HG02884 (cell line): ENCODE measurements around the gene OR51B6.
A peak's percentile ranks its signal among the peaks of the same experiment; 100 is the strongest.
"Not testable (repeated sequence)": the region's sequence is repeated elsewhere in the genome, so short reads cannot be mapped to it uniquely, and the experiment has no call there.

ENCODE experiments used
- ATAC-seq: cut with Tn5 transposase; IDR thresholded peaks from one replicate; pipeline ENCODE4 v1.9.1; 2021; ENCODE audit warnings: mild to moderate bottlenecking, moderate library complexity; ENCODE audit not compliant: unreplicated experiment

Gene OR51B6

GRCh38 chr11:5363679-5364078 is 12.4 kb downstream of the OR51B6 start:
- no peak for ATAC-seq

DNA sequence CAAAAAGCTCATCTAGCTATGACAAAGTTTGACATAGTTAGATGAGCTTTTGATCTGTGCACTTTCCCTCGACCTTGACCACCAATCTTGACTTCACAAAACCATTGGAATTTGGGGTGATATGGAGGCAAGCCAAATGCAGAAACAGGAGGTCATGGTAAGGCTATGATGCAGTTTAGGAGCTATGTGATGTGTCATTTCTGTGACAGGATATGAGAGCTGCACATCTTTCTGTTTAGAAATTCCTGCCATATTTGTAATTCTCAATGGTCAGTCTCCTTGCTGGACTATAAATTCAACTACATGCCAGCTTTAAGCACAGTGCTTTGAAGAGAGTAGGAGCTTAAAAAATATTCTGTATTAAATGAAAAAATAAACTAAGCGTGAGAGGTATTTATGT is 12.9 kb downstream of the OR51B6 start:
- no peak for ATAC-seq

GRCh38 chr11:5366365-5366764 is 15.1 kb downstream of the OR51B6 start:
- ATAC-seq: not testable (repeated sequence)

GRCh38 chr11:5366856-5367255 is 15.5 kb downstream of the OR51B6 start:
- ATAC-seq: no peak

DNA sequence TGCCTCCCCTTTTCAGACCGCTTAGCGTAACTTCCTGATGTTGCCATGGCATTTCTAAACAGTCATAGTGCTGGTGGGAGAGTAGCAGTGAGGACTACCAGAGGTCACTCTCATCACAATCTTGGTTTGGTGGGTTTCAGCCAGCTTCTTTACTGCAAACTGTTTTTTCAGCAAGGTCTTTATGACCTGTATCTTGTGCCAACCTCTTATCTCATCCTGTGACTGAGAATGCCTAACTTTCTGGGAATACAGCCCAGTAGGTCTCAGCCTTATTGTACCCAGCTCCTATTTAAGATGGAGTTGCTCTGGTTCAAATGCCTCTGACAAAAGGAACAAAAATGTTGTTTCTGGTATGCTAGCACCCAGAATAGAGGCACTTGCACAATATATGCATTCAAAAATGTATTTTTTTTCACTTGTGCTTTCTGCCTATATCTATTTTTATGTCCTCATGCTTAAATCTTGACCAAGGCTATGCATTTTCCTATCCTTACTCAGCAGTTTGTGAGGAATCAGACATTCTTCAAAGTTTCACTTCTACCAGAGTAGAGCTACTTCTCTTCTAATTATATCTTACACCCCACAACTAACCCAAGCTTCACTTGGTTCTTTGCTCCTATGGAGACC is 16.3 kb downstream of the OR51B6 start:
- ATAC-seq: no peak

DNA sequence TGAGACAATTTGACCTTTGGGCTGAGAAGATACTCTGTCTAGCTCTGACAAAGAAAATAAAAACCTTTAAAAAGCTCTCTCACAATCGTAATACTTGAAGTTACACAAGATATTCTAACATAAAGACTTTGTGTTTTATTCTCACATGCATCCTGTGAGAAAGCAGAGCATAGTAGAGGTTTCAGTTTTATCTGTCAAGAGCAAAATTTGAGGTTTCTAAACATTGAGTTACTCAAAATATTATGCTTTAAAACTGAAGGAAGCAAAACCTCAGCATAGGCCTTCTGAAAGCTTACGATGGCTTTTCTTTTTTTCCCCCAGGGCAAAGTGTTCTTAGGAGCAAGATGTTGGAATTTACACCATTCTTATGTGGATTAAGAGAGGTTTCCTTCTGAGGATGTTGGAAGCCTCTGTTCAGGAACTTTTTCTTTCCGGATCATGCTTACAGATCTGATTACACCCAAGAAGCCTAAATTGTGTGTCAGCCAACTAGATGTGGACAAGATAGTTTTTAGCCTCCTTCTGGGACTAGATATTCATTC is 17.3 kb downstream of the OR51B6 start:
- ATAC-seq: no peak

DNA sequence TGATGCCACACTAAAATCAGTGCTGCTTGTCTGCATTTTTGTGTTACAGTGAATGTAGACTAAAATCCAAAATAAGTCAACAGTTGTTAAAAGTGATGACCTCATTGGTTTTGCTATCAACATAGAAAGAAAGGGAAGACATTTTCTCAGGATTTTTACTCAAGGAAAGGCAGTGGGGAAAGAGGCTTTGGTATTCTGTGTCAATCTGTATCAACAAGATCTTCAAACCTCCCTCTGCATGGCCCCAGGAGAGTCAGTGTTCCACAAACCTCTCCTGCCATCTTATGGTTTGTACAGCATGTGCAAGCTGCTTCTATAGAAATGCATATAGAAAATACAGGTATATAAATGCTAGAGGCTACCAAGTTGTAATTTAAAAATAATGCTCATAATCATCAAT is 18.5 kb downstream of the OR51B6 start:
- ATAC-seq: no peak

DNA sequence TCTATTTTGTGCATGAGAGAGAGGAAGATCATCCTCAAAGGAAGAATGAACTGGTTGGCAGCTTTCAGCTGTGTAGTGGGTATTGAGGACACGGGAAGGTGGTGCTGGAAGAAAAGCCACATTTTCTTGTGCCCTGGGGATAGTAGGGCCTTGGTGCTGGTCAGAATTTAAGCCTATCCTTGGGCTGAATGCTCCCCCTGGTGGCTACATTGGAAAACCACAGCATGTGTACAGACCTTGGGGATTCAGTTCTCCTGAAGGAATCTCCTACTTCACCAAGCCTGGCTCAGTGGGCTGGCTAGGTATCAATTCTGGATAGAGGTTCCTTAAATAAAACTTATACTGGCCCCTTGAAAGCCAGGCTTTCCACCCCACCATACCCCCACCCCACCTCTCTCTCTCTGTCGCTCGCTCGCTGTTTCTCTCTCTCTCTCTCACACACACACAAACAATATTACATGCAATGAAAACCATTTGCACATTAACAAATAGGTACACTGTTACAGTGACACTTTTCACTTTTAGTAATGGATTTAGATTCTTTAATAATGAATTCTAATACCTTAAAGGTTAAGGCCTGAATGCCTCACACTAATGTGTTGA is 29.5 kb downstream of the OR51B6 start:
- ATAC-seq: peak; percentile 95

DNA sequence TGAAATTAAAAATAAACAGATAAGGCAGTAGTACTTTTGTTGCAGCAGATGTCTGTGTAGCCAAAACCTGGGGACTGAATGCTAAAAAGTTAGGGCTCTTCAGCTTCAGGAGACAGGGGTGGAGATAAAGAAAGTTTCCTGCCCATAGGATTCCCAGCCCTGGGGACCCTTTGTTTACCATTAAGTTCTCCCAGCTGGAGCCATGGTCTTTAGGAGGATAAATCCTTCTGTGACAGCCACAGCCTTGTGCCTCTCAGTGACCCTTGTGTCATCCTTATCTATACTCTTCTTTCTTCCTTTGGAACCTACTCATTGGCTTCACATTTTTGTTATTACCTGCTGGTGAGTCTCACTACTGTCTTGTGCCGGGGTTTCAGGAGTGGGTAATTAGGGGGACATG is 32.3 kb downstream of the OR51B6 start, which contains the start of gene OR51M1:
OR51M1 (plus strand) TSS at position 237 of the 400 bp plus-strand sequence. CDS start 5,587 bp downstream, outside the sequence.
- no peak for ATAC-seq

- ATAC-seq: no peak
These were observed 33.0 kb downstream of the OR51B6 start for GRCh38 chr11:5384335-5384734.

GRCh38 chr11:5390210-5390609 is 38.9 kb downstream of the OR51B6 start:
- ATAC-seq: no peak

GRCh38 chr11:5394091-5394490 is 42.8 kb downstream of the OR51B6 start:
- ATAC-seq: no peak

DNA sequence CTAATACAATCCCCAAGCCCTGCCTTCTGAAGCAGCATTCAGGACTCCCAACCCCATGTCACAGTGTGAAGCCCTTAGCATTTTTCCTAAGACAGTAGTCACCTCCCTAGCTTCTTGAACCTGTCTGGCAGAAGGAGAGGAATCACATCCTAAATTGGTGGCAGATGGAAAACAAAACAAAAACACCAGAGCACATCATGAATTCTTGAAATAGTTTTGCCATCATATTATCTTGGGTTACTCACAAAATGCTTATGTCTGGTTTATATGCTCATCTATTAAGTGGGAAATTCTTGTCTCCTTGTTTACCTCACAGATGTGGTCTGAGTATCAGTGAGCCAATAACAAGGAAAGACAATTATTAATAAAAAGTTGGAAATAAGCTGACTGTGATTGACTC is 47.6 kb downstream of the OR51B6 start:
- ATAC-seq: no peak
